ENCODE results near the gene PLEKHA4. TPM values are rescaled to one million over a fixed set of nuclear protein-coding genes. Genes with fewer than 3 reads are reported as not detected.

The PLEKHA4 gene
- total and polyA plus RNA-seq, 2 of the 13 experiments (the other 11 are each of a cell fraction or from before 2014, with no cell fraction given): 4.8 to 6.0 TPM

DNA sequence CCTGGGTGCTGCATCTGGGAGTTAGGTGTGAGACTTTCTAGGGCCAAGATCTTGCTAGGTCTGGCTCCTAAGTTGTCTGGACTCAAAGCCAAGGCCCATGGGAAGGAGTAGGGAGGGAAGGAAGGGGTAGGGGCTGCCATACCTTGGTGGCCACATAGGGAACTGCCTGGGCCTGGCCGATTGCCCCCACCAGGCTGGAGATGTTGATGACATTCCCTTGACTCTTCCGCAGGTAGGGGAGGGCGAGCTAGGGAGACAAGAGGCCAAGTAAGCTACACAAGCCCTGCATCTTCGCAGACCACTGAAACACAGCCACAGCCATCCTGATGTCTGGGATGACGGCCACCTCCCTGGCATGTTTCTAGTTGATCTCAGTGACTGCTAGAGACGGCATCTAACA, 53.5 kb downstream of the PLEKHA4 start:
- ATAC-seq (0 out of 3 replicates have a peak, but pooled peaks have one; percentile 6), DNase-seq (ENCODE audit: low spot score) (no peak), FAIRE-seq (no peak)
- Histone ChIP-seq H3K4me2 (ENCODE audit: low read depth, low read length) (no peak overlapping the region), H3K9ac (ENCODE audit: insufficient read depth, low read depth, low read length) (no peak overlapping the region), H3K4me1 (ENCODE audit: insufficient read depth, low read length) (peaks cover 69% of the 10 kb centered on the region), H3K27ac (ENCODE audit: extremely low read length, insufficient read depth, low read length) (no peak overlapping the region), H3K27me3 (ENCODE audit: control insufficient read depth in 1 of 2, insufficient read depth in 2 of 2, low read length in 2 of 2) (no peaks in the 10 kb centered on the region), H3K9me3 (ENCODE audit: low read length) (no peaks in the 10 kb centered on the region), H3K4me3 (replicated peaks in 1 of 3; ENCODE audit: insufficient read depth in 1 of 3, low read depth in 2 of 3, low read length in 3 of 3) (no peak overlapping the region), H2AFZ (ENCODE audit: low read length) (no peak overlapping the region), H3K79me2 (ENCODE audit: insufficient read depth, low read length) (no peaks in the 10 kb centered on the region), H4K20me1 (ENCODE audit: insufficient read depth, low read length) (peaks cover 3% of the 10 kb centered on the region; the same call in 1 of the 2 replicates), H3K36me3 (replicated peaks in 1 of 2; ENCODE audit: control insufficient read depth in 1 of 2, insufficient read depth in 2 of 2, low read length in 2 of 2) (no peaks in the 10 kb centered on the region)
- WGBS (ENCODE audit: low lambda C conversion rate): 78% methylated on average over 5 of the region's 6 CpGs
- TF ChIP-seq, protein P1, sequence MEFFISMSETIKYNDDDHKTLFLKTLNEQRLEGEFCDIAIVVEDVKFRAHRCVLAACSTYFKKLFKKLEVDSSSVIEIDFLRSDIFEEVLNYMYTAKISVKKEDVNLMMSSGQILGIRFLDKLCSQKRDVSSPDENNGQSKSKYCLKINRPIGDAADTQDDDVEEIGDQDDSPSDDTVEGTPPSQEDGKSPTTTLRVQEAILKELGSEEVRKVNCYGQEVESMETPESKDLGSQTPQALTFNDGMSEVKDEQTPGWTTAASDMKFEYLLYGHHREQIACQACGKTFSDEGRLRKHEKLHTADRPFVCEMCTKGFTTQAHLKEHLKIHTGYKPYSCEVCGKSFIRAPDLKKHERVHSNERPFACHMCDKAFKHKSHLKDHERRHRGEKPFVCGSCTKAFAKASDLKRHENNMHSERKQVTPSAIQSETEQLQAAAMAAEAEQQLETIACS (CRISPR knock-in tag; IDR thresholded peaks at IDR 0.05): no peak
- TF ChIP-seq SPEN (CRISPR knock-in tag; IDR thresholded peaks at IDR 0.05; ENCODE audit: low read depth): no peak
- no peak for TF ChIP-seq ZNF232 (CRISPR knock-in tag; IDR thresholded peaks at IDR 0.05; ENCODE audit: borderline replicate concordance)
- TF ChIP-seq PHF20 (CRISPR knock-in tag; IDR thresholded peaks at IDR 0.05): no peak
- TF ChIP-seq PHF8 (CRISPR knock-in tag; IDR thresholded peaks at IDR 0.05): no peak
- no peak for TF ChIP-seq ZNF792 (CRISPR knock-in tag; IDR thresholded peaks at IDR 0.05)
- no peak for TF ChIP-seq NR3C1 (CRISPR knock-in tag; IDR thresholded peaks at IDR 0.05)
- no peak for TF ChIP-seq ZFX (CRISPR knock-in tag; IDR thresholded peaks at IDR 0.05; ENCODE audit: low read depth)
- TF ChIP-seq TOPORS (CRISPR knock-in tag; IDR thresholded peaks at IDR 0.05): no peak
- TF ChIP-seq, protein P2, sequence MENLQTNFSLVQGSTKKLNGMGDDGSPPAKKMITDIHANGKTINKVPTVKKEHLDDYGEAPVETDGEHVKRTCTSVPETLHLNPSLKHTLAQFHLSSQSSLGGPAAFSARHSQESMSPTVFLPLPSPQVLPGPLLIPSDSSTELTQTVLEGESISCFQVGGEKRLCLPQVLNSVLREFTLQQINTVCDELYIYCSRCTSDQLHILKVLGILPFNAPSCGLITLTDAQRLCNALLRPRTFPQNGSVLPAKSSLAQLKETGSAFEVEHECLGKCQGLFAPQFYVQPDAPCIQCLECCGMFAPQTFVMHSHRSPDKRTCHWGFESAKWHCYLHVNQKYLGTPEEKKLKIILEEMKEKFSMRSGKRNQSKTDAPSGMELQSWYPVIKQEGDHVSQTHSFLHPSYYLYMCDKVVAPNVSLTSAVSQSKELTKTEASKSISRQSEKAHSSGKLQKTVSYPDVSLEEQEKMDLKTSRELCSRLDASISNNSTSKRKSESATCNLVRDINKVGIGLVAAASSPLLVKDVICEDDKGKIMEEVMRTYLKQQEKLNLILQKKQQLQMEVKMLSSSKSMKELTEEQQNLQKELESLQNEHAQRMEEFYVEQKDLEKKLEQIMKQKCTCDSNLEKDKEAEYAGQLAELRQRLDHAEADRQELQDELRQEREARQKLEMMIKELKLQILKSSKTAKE (CRISPR knock-in tag; IDR thresholded peaks at IDR 0.05; ENCODE audit: borderline replicate concordance): no peak
- no peak for TF ChIP-seq ZNF567 (CRISPR knock-in tag; IDR thresholded peaks at IDR 0.05; ENCODE audit: borderline replicate concordance)
- no peak for TF ChIP-seq TARDBP (CRISPR knock-in tag; IDR thresholded peaks at IDR 0.05)
- TF ChIP-seq, protein P3, sequence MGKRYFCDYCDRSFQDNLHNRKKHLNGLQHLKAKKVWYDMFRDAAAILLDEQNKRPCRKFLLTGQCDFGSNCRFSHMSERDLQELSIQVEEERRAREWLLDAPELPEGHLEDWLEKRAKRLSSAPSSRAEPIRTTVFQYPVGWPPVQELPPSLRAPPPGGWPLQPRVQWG (CRISPR knock-in tag; IDR thresholded peaks at IDR 0.05; ENCODE audit: borderline replicate concordance, low read depth): no peak
- no peak for TF ChIP-seq RARA (CRISPR knock-in tag; IDR thresholded peaks at IDR 0.05)
- TF ChIP-seq ZNF737 (CRISPR knock-in tag; IDR thresholded peaks at IDR 0.05; ENCODE audit: borderline replicate concordance): no peak
- TF ChIP-seq KLF15 (CRISPR knock-in tag; IDR thresholded peaks at IDR 0.05; ENCODE audit: borderline replicate concordance): no peak
- TF ChIP-seq ZNF724P (CRISPR knock-in tag; IDR thresholded peaks at IDR 0.05; ENCODE audit: borderline replicate concordance): no peak
- no peak for TF ChIP-seq MEF2D (CRISPR knock-in tag; IDR thresholded peaks at IDR 0.05)
- no peak for TF ChIP-seq ZNF260 (CRISPR knock-in tag; IDR thresholded peaks at IDR 0.05; ENCODE audit: borderline replicate concordance, low read depth)
- no TSS peak for BruUV-seq (replicated peaks)
- intact Hi-C loops (cut with micrococcal nuclease; ENCODE audit: unreplicated experiment): no loop called here
- in situ Hi-C loops (cut with HindIII; ENCODE audit: extremely low pct_ligation_motif_present, low pct_unique_long_range_greater_than_20kb): no loop called here
- POLR2A ChIA-PET: interaction anchor here (0.6 to 0.7 kb wide), 2 partner anchors 29 to 117 kb away, joined by 3 read pairs; no protein-coding TSS in a partner anchor
- CTCF ChIA-PET (ENCODE audit: low intra/inter-chr PET ratio, low total read pairs): no interaction called here
